ENCODE results near the gene NME8. TPM values are rescaled to one million over a fixed set of nuclear protein-coding genes. Genes with fewer than 3 reads are reported as not detected.

The NME8 gene
- total and polyA plus RNA-seq, 9 donors, result not detected

DNA sequence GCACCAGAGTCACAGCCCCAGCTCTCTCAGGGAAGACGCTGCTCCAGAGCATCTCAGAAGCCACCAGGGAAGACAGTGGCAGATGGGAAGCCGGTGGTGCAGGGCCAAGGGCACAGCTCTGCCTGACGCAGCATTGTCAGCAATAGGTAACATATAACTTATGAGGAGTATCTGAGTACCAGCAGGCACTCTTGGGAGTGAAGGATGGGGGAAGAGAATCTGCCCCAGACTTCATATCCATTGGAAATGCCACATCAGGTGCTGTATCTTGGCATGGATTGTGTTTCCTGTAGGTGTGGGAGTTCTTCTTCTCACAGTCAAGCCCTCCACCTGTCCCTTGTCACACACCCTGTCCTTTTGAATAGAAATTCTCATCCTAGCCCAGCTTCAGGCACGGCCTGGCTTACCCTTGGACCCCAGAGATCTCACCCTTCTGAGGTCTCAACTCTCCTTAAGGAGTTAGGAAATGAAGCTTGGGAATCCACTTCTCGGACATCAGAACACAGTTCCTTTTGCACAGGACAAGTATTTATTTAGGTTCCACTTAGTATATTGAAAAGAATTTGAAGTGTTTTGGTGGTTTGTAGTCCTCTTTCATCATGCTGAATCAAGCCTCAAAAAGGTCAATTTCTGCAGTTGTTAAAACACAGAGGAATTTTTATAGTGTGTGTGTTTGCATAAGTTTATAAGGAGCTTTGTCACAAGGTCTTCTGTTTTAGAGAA lies 82.0 kb downstream of the NME8 start:
- TF ChIP-seq EP300 (IDR thresholded peaks at IDR 0.05) (no peak), POLR2A (IDR thresholded peaks at IDR 0.05) (no peak), CTCF (IDR thresholded peaks at IDR 0.05) (no peak)
- H3K36me3 ChIP-seq, result no peaks in the 10 kb centered on the region
- H3K4me1 ChIP-seq (ENCODE audit: insufficient read depth), result peaks cover 14% of the 10 kb centered on the region
- no peak overlapping the region for H3K4me3 ChIP-seq
- 85 to 92% (median 86%) methylated on average over 5 of the region's 5 CpGs for WGBS, 3 donors
- intact Hi-C loops (cut with DNase I), result no loop called here
- H3K27ac ChIP-seq, result peak overlapping the region in 1 of 2 donors; percentile 42
- DNase-seq, result no peak
- no peaks in the 10 kb centered on the region for H3K9me3 ChIP-seq
- no peaks in the 10 kb centered on the region for H3K27me3 ChIP-seq

- peaks cover 11% of the 10 kb centered on the region for H3K4me1 ChIP-seq (ENCODE audit: insufficient read depth)
- DNase-seq, result no peak
- WGBS, 3 donors, result 65 to 71% (median 69%) methylated on average over 2 of the region's 2 CpGs
- no peaks in the 10 kb centered on the region for H3K36me3 ChIP-seq
- H3K4me3 ChIP-seq, result no peak overlapping the region
- no peak overlapping the region for H3K27ac ChIP-seq
- H3K27me3 ChIP-seq, result no peaks in the 10 kb centered on the region
- intact Hi-C loops (cut with DNase I), result no loop called here
- TF ChIP-seq CTCF (IDR thresholded peaks at IDR 0.05), result no peak
- TF ChIP-seq POLR2A (IDR thresholded peaks at IDR 0.05), result no peak
- no peak for TF ChIP-seq EP300 (IDR thresholded peaks at IDR 0.05)
- H3K9me3 ChIP-seq, result no peaks in the 10 kb centered on the region
These were observed 84.1 kb downstream of the NME8 start for GRCh38 chr7:37932543-37932942.

DNA sequence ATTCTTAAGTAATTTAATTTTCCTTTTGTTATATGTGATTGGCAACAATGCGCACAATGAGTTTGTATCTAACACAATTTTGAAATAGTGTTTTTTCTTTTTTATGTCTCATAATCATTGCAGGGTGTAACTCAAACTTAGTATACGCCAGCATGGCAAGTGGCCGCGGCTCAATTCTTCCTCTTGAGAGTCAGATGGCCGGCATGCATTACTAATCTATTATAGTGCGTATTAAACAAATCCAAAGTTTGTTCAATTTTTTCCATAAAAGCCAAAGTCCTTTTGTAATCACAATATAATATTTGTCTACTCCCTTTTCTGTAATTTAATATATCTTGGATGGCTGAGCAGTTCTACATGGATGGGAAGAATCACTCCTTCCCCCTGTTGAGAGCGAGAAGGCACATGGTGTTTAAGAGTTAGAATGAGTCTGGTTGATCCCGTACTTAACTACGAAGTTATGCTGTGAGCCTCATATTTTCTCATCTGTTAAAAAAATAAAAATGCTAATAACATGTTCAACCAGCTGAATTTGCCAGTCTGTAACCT lies 84.7 kb downstream of the NME8 start:
- no peaks in the 10 kb centered on the region for H3K27me3 ChIP-seq
- WGBS, 3 donors, result 78 to 96% (median 88%) methylated on average over 9 of the region's 9 CpGs
- peaks cover 10% of the 10 kb centered on the region for H3K4me1 ChIP-seq (ENCODE audit: insufficient read depth)
- DNase-seq, result no peak
- intact Hi-C loops (cut with DNase I), result no loop called here
- TF ChIP-seq CTCF (IDR thresholded peaks at IDR 0.05) (no peak), EP300 (IDR thresholded peaks at IDR 0.05) (no peak), POLR2A (IDR thresholded peaks at IDR 0.05) (no peak)
- no peaks in the 10 kb centered on the region for H3K36me3 ChIP-seq
- no peak overlapping the region for H3K4me3 ChIP-seq
- no peaks in the 10 kb centered on the region for H3K9me3 ChIP-seq
- no peak overlapping the region for H3K27ac ChIP-seq

GRCh38 chr7:37942934-37943610 lies 94.7 kb downstream of the NME8 start:
- Histone ChIP-seq H3K4me3 (no peak overlapping the region), H3K36me3 (no peaks in the 10 kb centered on the region), H3K27me3 (no peaks in the 10 kb centered on the region), H3K9me3 (no peaks in the 10 kb centered on the region), H3K4me1 (ENCODE audit: insufficient read depth) (peaks cover 19% of the 10 kb centered on the region), H3K27ac (peak overlapping the region; percentile 40 to 85)
- intact Hi-C loops (cut with DNase I), result no loop called here
- 7 to 16% (median 9%) methylated on average over 12 of the region's 12 CpGs for WGBS, 3 donors
- DNase-seq, result peak; percentile 90 to 94 (median 92)
- TF ChIP-seq POLR2A (IDR thresholded peaks at IDR 0.05) (no peak), CTCF (IDR thresholded peaks at IDR 0.05) (no peak), EP300 (IDR thresholded peaks at IDR 0.05) (no peak)

Data from ovary (tissue), 9 donors.